ENCODE measurements around the gene DUSP28.

GRCh38 chr2:240585681-240586197, 25.6 kb downstream of the DUSP28 start:
- TF ChIP-seq CTCF (IDR thresholded peaks at IDR 0.05; ENCODE audit: control extremely low read depth in 1 of 3, insufficient read depth in 1 of 3, low read depth in 1 of 3, low read length in 3 of 3) (no peak), NRF1 (IDR thresholded peaks at IDR 0.05; ENCODE audit: low read depth, low read length) (no peak), POLR2A (IDR thresholded peaks at IDR 0.05; ENCODE audit: control extremely low read depth in 1 of 2, low read depth in 2 of 2, low read length in 2 of 2) (no peak), SP1 (IDR thresholded peaks at IDR 0.05; ENCODE audit: low read depth, low read length) (no peak), SAP30 (IDR thresholded peaks at IDR 0.05; ENCODE audit: insufficient read depth, insufficient replicate concordance, low read length) (no peak), MAX (IDR thresholded peaks at IDR 0.05) (no peak), GABPA (IDR thresholded peaks at IDR 0.05; ENCODE audit: borderline replicate concordance, insufficient read depth, low read length) (no peak), CHD2 (IDR thresholded peaks at IDR 0.05; ENCODE audit: low read length) (no peak), RFX5 (IDR thresholded peaks at IDR 0.05; ENCODE audit: borderline replicate concordance, low read depth, low read length) (no peak), PHF8 (conservative IDR thresholded peaks at IDR 0.05; ENCODE audit: low read depth, low read length) (no peak; the same call in 1 of the 2 replicates), CEBPB (IDR thresholded peaks at IDR 0.05; ENCODE audit: low read depth, low read length) (no peak), JUND (IDR thresholded peaks at IDR 0.05; ENCODE audit: low read length) (no peak)

All from H1 (cell line).